Keratinocyte (primary cell): Measurements from ENCODE around the gene PRELP. TPM values are rescaled to one million over a fixed set of nuclear protein-coding genes. Genes with fewer than 3 reads are reported as not detected.
A peak's percentile ranks its signal among the peaks of the same experiment; 100 is the strongest.

Experiments
- DNase-seq: peaks from one replicate; pipeline ENCODE4 v3.0.0-alpha.2; 2011; ENCODE audit warnings: low read depth, missing footprints, low spot score
- FAIRE-seq: peaks from 2 replicates; lab custom pipeline; 2011; peaks lifted over from hg19 to GRCh38; lab: Jason Lieb, UNC
- H2AFZ ChIP-seq: 2 replicates; pipeline ENCODE4 v1.6.0; 2012; ENCODE audit warnings: low read length, control low read depth, inconsistent platforms; ENCODE audit not compliant: control insufficient read depth
- H3K27ac ChIP-seq: 2 replicates; pipeline ENCODE4 v1.5.1; 2011; ENCODE audit warnings: low read length; ENCODE audit not compliant: control insufficient read depth, insufficient read depth
- H3K27me3 ChIP-seq: 3 replicates; pipeline ENCODE4 v1.6.0; 2011; ENCODE audit warnings: low read length; ENCODE audit not compliant: control insufficient read depth, insufficient read depth; ENCODE audit errors: extremely low read depth
- H3K36me3 ChIP-seq, 2 experiments: 2 replicates in 1 of 2; 3 replicates in 1 of 2; pipeline ENCODE4 v1.5.1; 2011; ENCODE audit warnings: low read length in 2 of 2, mild to moderate bottlenecking in 1 of 2; ENCODE audit not compliant: control insufficient read depth in 2 of 2, insufficient read depth in 2 of 2; ENCODE audit errors: extremely low read depth in 1 of 2
- H3K4me1 ChIP-seq: 3 replicates; pipeline ENCODE4 v1.5.1; 2011; ENCODE audit warnings: low read length; ENCODE audit not compliant: control insufficient read depth, insufficient read depth; ENCODE audit errors: extremely low read depth
- H3K4me2 ChIP-seq: 3 replicates; pipeline ENCODE4 v1.6.0; 2011; ENCODE audit warnings: low read depth, low read length; ENCODE audit not compliant: control insufficient read depth, insufficient read depth; ENCODE audit errors: extremely low read depth
- H3K4me3 ChIP-seq, 3 experiments: fragments of 200-600 bp in 1 of 3; sonication (generic) in 1 of 3; 2 replicates in 2 of 3; 3 replicates in 1 of 3; pipeline ENCODE4 v1.5.1; 2011 to 2016; ENCODE audit warnings: low read length in 3 of 3, mild to moderate bottlenecking in 3 of 3, control low read depth in 2 of 3, inconsistent platforms in 1 of 3, low read depth in 1 of 3, mixed read lengths in 1 of 3, mixed run types in 1 of 3, moderate library complexity in 1 of 3; ENCODE audit not compliant: control insufficient read depth in 2 of 3, insufficient read depth in 2 of 3; ENCODE audit errors: extremely low read depth in 1 of 3
- H3K79me2 ChIP-seq: 2 replicates; pipeline ENCODE4 v1.6.0; 2012; ENCODE audit warnings: low read length; ENCODE audit not compliant: control insufficient read depth, insufficient read depth
- H3K9ac ChIP-seq: 3 replicates; pipeline ENCODE4 v1.6.0; 2011; ENCODE audit warnings: low read length; ENCODE audit not compliant: control insufficient read depth, insufficient read depth; ENCODE audit errors: extremely low read depth
- H3K9me1 ChIP-seq: 3 replicates; pipeline ENCODE4 v1.6.0; 2011; ENCODE audit warnings: low read length; ENCODE audit not compliant: control insufficient read depth, insufficient read depth; ENCODE audit errors: extremely low read depth
- H3K9me3 ChIP-seq: 2 replicates; pipeline ENCODE4 v1.5.1; 2012; ENCODE audit warnings: low read depth, low read length; ENCODE audit not compliant: control insufficient read depth
- H4K20me1 ChIP-seq: 3 replicates; pipeline ENCODE4 v1.6.0; 2011; ENCODE audit warnings: low read length; ENCODE audit not compliant: control insufficient read depth, insufficient read depth; ENCODE audit errors: extremely low read depth
- CTCF ChIP-seq, 3 experiments: IDR thresholded peaks in 1 of 3; conservative IDR thresholded peaks in 1 of 3; optimal IDR thresholded peaks in 1 of 3; 2 replicates in 2 of 3; 3 replicates in 1 of 3; pipeline versions ENCODE3 to v1.5.1; 2011; ENCODE audit warnings: low read length in 3 of 3, mild to moderate bottlenecking in 3 of 3, moderate library complexity in 2 of 3, control low read depth in 1 of 3, inconsistent platforms in 1 of 3; ENCODE audit not compliant: insufficient read depth in 2 of 3; ENCODE audit errors: extremely low read depth in 1 of 3
- EZH2 ChIP-seq: IDR thresholded peaks from one replicate; pipeline ENCODE4 v1.6.1; 2012; ENCODE audit warnings: inconsistent platforms, mild to moderate bottlenecking, low read length, moderate library complexity
- dilution Hi-C: fragments of 300-500 bp; cut with MboI; formaldehyde crosslinking; loops from one replicate; pipeline ENCODE4 v1.7.0; 2020; ENCODE audit warnings: low sequenced_read_pairs; ENCODE audit not compliant: extremely low pct_ligation_motif_present
- polyA plus RNA-seq, 5 experiments: library from polyadenylated mRNA; depleted of rRNA in 3 of 5; stranded (reverse) in 3 of 5; stranded (forward) in 1 of 5; unstranded in 1 of 5; fragments of >200 nt; gene quantifications; 1 replicate in 1 of 5; 2 replicates in 3 of 5; 3 replicates in 1 of 5; pipeline versions ENCODE4 v1.2.1 to v1.2.3, GENCODE V29; 2011 to 2012; ENCODE audit warnings: missing spikeins in 2 of 5, low read depth in 1 of 5, low replicate concordance in 1 of 5

The PRELP gene
- polyA plus RNA-seq, 1 donor (not counting 4 experiments of a cell fraction or from before 2014, with no cell fraction given): 0.01 TPM

GRCh38 chr1:203534526-203534925 is 58.9 kb downstream of the PRELP start:
- TF ChIP-seq EZH2 (no peak), CTCF (optimal IDR thresholded peaks at IDR 0.05 in 1 of 3, IDR thresholded peaks at IDR 0.05 in 1 of 3, conservative IDR thresholded peaks at IDR 0.05 in 1 of 3; ENCODE audit: extremely low read depth in 1 of 3, insufficient read depth in 2 of 3, low read length in 3 of 3) (no peak)
- dilution Hi-C loops: no loop called here
- Histone ChIP-seq H3K4me3 (peak overlapping the region in 1 of 3 experiments; percentile 20), H3K27ac (peak overlapping the region; percentile 51), H3K79me2 (no peaks in the 10 kb centered on the region), H4K20me1 (no peaks in the 10 kb centered on the region), H3K36me3 (no peaks in the 10 kb centered on the region), H3K27me3 (no peaks in the 10 kb centered on the region), H3K4me2 (peak overlapping the region; percentile 63), H2AFZ (no peak overlapping the region), H3K9me3 (no peaks in the 10 kb centered on the region), H3K4me1 (peaks cover 38% of the 10 kb centered on the region), H3K9me1 (no peaks in the 10 kb centered on the region), H3K9ac (no peak overlapping the region)
- DNase-seq (peak; percentile 87), FAIRE-seq (peak; percentile 99)

- DNase-seq: no peak
- Histone ChIP-seq H3K4me3 (no peak overlapping the region), H3K27me3 (no peaks in the 10 kb centered on the region), H3K79me2 (no peaks in the 10 kb centered on the region), H3K4me2 (peak overlapping the region; percentile 4), H3K9me1 (no peaks in the 10 kb centered on the region), H3K36me3 (no peaks in the 10 kb centered on the region), H3K9me3 (no peaks in the 10 kb centered on the region), H3K27ac (no peak overlapping the region), H2AFZ (no peak overlapping the region), H3K4me1 (peaks cover 38% of the 10 kb centered on the region), H4K20me1 (no peaks in the 10 kb centered on the region), H3K9ac (no peak overlapping the region)
- FAIRE-seq: no peak
- dilution Hi-C loops: no loop called here
- TF ChIP-seq CTCF (optimal IDR thresholded peaks at IDR 0.05 in 1 of 3, IDR thresholded peaks at IDR 0.05 in 1 of 3, conservative IDR thresholded peaks at IDR 0.05 in 1 of 3; ENCODE audit: extremely low read depth in 1 of 3, insufficient read depth in 2 of 3, low read length in 3 of 3) (no peak), EZH2 (no peak)
Observed at GRCh38 chr1:203536575-203536974, 61.0 kb downstream of the PRELP start.
